Testis (tissue), 3 donors: ENCODE measurements around the gene PTPN13. TPM values are rescaled to one million over a fixed set of nuclear protein-coding genes. Genes with fewer than 3 reads are reported as not detected.

Experiments
- DNase-seq: peaks from one replicate; pipeline ENCODE4 v3.0.0-alpha.2; 2019
- H3K27ac ChIP-seq, 2 donors: fragments of 200-600 bp; sonication (generic); one replicate each; pipeline ENCODE4 v1.5.1; 2019
- H3K27me3 ChIP-seq: fragments of 200-600 bp; sonication (generic); one replicate; pipeline ENCODE4 v1.5.1; 2019
- H3K36me3 ChIP-seq: fragments of 200-600 bp; sonication (generic); one replicate; pipeline ENCODE4 v1.5.1; 2017; ENCODE audit warnings: low read depth; ENCODE audit errors: missing control alignments
- H3K4me1 ChIP-seq: fragments of 200-600 bp; sonication (generic); one replicate; pipeline ENCODE4 v1.5.1; 2019
- H3K4me3 ChIP-seq, 2 donors: fragments of 200-600 bp; sonication (generic); one replicate each; pipeline ENCODE4 v1.5.1; 2017 to 2019
- H3K9me3 ChIP-seq: fragments of 200-600 bp; sonication (generic); one replicate; pipeline ENCODE4 v1.5.1; 2017
- POLR2A ChIP-seq: fragments of 450-650 bp; IDR thresholded peaks from one replicate; pipeline ENCODE4 v1.6.1; 2017; ENCODE audit warnings: antibody characterized with exemption, mild to moderate bottlenecking, moderate library complexity
- WGBS, 2 donors: methylation state at CpG; one replicate each; pipeline ENCODE4 v1.1.5; 2018; 5-methylcytosine and 5-hydroxymethylcytosine counted together
- intact Hi-C: fragments of 100-400 bp; cut with DNase I; formaldehyde crosslinking; loops from one replicate; pipeline ENCODE4 v1.15.1; 2023; ENCODE audit warnings: low total_unique reads
- polyA plus RNA-seq: library from polyadenylated mRNA; stranded (reverse); fragments of 350-450 nt; fragmentation: Illumina TruSeq; extraction: RNeasy Lipid Tissue Mini Kit (QIAGEN cat#74804); gene quantifications from one replicate; pipeline ENCODE4 v1.2.3, GENCODE V29; 2014; ENCODE audit warnings: low read depth, low replicate concordance; ENCODE audit not compliant: insufficient read depth
- total RNA-seq, 2 donors: library from RNA; depleted of rRNA; stranded (reverse); fragments of >200 nt; gene quantifications; one replicate each; pipeline ENCODE4 v1.2.3, GENCODE V29; 2016
- TF ChIP-seq, protein P1 (sequence below), 3 experiments: fragments of 450-650 bp in 2 of 3; fragments of 200-600 bp in 1 of 3; sonication (generic) in 1 of 3; IDR thresholded peaks; one replicate each; pipeline ENCODE4 v1.5.1; 2016 to 2019; ENCODE audit warnings: antibody characterized with exemption in 3 of 3, mild to moderate bottlenecking in 2 of 3, moderate library complexity in 1 of 3

PTPN13 gene
- total and polyA plus RNA-seq, 3 donors from 2014 or later: 30.1 to 62.0 (median 48.9) TPM

DNA sequence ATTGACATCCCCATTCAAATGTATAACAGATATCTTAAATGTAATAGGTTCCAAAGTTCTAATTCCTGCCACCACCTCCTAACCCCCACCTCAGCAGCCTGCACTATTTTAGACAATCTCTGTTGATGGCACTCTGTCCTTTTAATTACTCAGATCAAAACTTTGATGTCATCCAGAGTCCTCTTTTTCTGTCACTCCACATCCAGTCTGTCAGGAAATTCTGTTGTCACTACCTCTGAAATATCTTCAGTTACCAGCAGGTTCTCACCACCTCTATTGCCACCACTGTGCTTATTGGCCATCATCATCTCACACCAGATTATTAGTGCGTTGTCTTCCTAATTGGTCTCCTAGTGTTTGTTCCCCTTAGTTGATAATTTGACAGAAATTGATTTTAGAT, 76.2 kb downstream of the PTPN13 start:
- H3K27me3 ChIP-seq: no peaks in the 10 kb centered on the region
- TF ChIP-seq POLR2A: no peak
- TF ChIP-seq, protein P1, sequence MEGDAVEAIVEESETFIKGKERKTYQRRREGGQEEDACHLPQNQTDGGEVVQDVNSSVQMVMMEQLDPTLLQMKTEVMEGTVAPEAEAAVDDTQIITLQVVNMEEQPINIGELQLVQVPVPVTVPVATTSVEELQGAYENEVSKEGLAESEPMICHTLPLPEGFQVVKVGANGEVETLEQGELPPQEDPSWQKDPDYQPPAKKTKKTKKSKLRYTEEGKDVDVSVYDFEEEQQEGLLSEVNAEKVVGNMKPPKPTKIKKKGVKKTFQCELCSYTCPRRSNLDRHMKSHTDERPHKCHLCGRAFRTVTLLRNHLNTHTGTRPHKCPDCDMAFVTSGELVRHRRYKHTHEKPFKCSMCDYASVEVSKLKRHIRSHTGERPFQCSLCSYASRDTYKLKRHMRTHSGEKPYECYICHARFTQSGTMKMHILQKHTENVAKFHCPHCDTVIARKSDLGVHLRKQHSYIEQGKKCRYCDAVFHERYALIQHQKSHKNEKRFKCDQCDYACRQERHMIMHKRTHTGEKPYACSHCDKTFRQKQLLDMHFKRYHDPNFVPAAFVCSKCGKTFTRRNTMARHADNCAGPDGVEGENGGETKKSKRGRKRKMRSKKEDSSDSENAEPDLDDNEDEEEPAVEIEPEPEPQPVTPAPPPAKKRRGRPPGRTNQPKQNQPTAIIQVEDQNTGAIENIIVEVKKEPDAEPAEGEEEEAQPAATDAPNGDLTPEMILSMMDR (IDR thresholded peaks at IDR 0.05): no peak
- no peaks in the 10 kb centered on the region for H3K4me1 ChIP-seq
- intact Hi-C loops: no loop called here
- 95 to 100% methylated on average over 1 of the region's 1 CpG for WGBS, 2 donors
- no peaks in the 10 kb centered on the region for H3K9me3 ChIP-seq
- no peak overlapping the region for H3K27ac ChIP-seq
- H3K4me3 ChIP-seq: no peak overlapping the region
- no peaks in the 10 kb centered on the region for H3K36me3 ChIP-seq
- DNase-seq: no peak

DNA sequence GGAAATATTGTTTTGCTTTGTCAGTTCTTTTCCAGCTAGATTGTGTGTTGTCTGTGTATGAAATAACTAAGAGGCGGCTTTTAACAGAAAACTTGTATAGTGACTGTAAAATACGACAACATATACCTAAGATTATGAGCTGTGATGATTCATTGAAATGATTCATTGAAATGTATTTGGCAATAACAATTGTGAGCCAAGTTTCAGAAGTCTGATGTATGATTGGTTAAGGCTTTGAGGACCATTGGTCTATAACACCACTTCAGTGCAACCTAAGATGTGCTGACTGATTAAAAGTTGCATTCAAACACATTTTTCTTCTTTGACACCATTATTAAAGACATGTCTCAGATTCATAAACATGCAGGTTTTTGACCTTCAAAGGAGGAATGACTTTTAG, 76.6 kb downstream of the PTPN13 start:
- 93 to 95% methylated on average over 2 of the region's 2 CpGs for WGBS, 2 donors
- DNase-seq: no peak

DNA sequence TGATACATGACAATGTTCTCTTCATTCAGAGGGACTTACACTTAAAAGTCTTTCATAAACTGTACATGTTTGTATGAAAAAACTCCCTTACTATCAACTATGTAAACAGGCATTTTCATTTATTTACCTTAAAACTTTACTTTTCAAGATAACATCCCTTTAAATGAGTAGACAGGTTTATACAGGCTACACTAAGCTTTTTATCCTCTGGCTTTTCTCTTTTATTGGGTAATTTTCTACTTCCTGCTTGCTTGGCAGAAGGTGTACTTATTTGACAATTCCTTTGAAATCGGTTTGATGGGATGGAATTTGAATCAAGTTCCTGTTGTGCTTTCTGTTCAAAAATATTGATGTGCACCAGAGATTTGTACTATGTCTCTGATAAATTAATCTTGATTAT, 81.4 kb downstream of the PTPN13 start:
- Histone ChIP-seq H3K27ac (no peak overlapping the region), H3K36me3 (no peaks in the 10 kb centered on the region), H3K4me3 (no peak overlapping the region), H3K4me1 (no peaks in the 10 kb centered on the region), H3K9me3 (no peaks in the 10 kb centered on the region), H3K27me3 (no peaks in the 10 kb centered on the region)
- TF ChIP-seq, protein P1 (IDR thresholded peaks at IDR 0.05): no peak
- TF ChIP-seq POLR2A: no peak
- WGBS, 2 donors: 88 to 93% methylated on average over 1 of the region's 1 CpG
- intact Hi-C loops: no loop called here
- DNase-seq: no peak

More for the DNA sequence above, 76.6 kb downstream of the PTPN13 start:
- Histone ChIP-seq H3K9me3 (no peaks in the 10 kb centered on the region), H3K4me3 (no peak overlapping the region), H3K36me3 (no peaks in the 10 kb centered on the region), H3K27me3 (no peaks in the 10 kb centered on the region), H3K27ac (no peak overlapping the region), H3K4me1 (no peaks in the 10 kb centered on the region)
- TF ChIP-seq POLR2A: no peak
- TF ChIP-seq, protein P1 (IDR thresholded peaks at IDR 0.05): no peak
- intact Hi-C loops: no loop called here

DNA sequence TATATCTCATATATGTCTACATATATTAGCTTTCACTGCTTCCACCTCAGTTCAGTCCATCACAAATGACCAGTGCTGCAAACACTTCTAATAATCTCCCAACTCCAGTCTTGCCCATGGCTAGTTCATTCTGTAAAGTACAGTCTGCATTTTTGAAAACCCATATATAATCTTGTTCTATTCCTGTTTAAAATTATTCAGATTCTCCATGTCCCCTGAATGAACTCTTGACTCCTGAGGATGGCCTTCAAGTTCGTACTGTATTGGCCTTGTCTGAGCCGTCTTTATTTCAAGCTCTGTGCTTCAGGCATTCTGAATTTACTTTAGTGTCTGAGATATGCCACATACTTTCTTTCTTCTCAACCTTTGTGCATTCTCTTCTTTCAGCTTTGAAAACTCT, 84.7 kb downstream of the PTPN13 start:
- no peak for DNase-seq
- H3K36me3 ChIP-seq: no peaks in the 10 kb centered on the region
- H3K27ac ChIP-seq: no peak overlapping the region
- no peaks in the 10 kb centered on the region for H3K27me3 ChIP-seq
- 31 to 56% methylated on average over 2 of the region's 2 CpGs for WGBS, 2 donors
- intact Hi-C loops: no loop called here
- H3K4me1 ChIP-seq: no peaks in the 10 kb centered on the region
- no peak overlapping the region for H3K4me3 ChIP-seq
- TF ChIP-seq POLR2A: no peak
- TF ChIP-seq, protein P1 (IDR thresholded peaks at IDR 0.05): no peak
- H3K9me3 ChIP-seq: no peaks in the 10 kb centered on the region

DNA sequence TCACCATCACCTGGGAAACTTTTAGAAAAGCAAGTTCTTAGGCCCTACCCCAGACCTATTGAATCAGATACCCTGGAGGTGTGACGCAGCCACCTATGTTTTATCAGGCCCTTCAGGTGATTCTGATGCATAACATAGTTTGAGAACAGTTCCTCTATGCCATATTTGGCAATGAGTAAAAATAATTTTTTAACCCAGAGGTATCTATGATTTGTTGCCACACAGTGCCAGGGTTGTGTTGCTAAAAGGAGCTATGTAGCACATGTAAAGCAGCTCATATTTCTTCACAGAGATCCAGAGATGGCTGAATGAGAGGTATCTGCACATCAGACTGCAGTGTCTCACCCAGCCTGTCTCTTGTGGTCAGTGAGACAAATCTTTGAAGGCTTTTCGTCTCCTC, 85.3 kb downstream of the PTPN13 start:
- 95 to 96% methylated on average over 2 of the region's 2 CpGs for WGBS, 2 donors
- no peaks in the 10 kb centered on the region for H3K4me1 ChIP-seq
- no peaks in the 10 kb centered on the region for H3K27me3 ChIP-seq
- H3K9me3 ChIP-seq: no peaks in the 10 kb centered on the region
- TF ChIP-seq, protein P1 (IDR thresholded peaks at IDR 0.05): no peak
- TF ChIP-seq POLR2A: no peak
- no peaks in the 10 kb centered on the region for H3K36me3 ChIP-seq
- no peak for DNase-seq
- H3K4me3 ChIP-seq: no peak overlapping the region
- intact Hi-C loops: no loop called here
- no peak overlapping the region for H3K27ac ChIP-seq
